A549 (cell line): Measurements from ENCODE around the gene ZNF296.

Experiments used
- BHLHE40 ChIP-seq: IDR thresholded peaks from 2 replicates; pipeline ENCODE4 v1.6.1; 2012; ENCODE audit warnings: low read depth, low read length, inconsistent platforms
- CEBPB ChIP-seq, 2 experiments: fragments of >200 bp in 1 of 2; sonication (Bioruptor Twin) in 1 of 2; formaldehyde crosslinking in 1 of 2; IDR thresholded peaks; 2 replicates each; pipeline ENCODE4 v1.6.1; 2012 to 2016
- FOXS1 ChIP-seq: fragments of 250-450 bp; sonication (Bioruptor Pico); IDR thresholded peaks from 2 replicates; pipeline ENCODE4 v1.5.0; 2020; ENCODE audit warnings: mild to moderate bottlenecking, moderate library complexity
- MYC ChIP-seq: IDR thresholded peaks from 2 replicates; pipeline ENCODE4 v1.6.1; 2012; ENCODE audit warnings: mild to moderate bottlenecking, inconsistent platforms, low read length, improper control_type of control experiment, borderline replicate concordance
- POLR2A ChIP-seq: IDR thresholded peaks from 2 replicates; pipeline ENCODE4 v1.6.1; 2012; ENCODE audit warnings: mild to moderate bottlenecking, low read length
- RCOR1 ChIP-seq: fragments of 150-350 bp; IDR thresholded peaks from 2 replicates; pipeline ENCODE4 v1.6.1; 2014; ENCODE audit warnings: antibody characterized with exemption, low read length, low read depth
- RFX5 ChIP-seq: fragments of 450-650 bp; IDR thresholded peaks from 2 replicates; pipeline ENCODE4 v1.7.1; 2014; ENCODE audit warnings: antibody characterized with exemption, mild to moderate bottlenecking, moderate library complexity
- TF ChIP-seq, protein P1 (sequence below): IDR thresholded peaks from 2 replicates; pipeline ENCODE4 v1.6.1; 2012
- TF ChIP-seq, protein P2 (sequence below): fragments of >200 bp; sonication (Bioruptor Twin); formaldehyde crosslinking; IDR thresholded peaks from 3 replicates; pipeline ENCODE4 v1.5.1; 2016

- TF ChIP-seq BHLHE40 (no peak), RCOR1 (no peak), RFX5 (no peak), MYC (no peak), CEBPB (IDR thresholded peaks at IDR 0.05) (no peak), FOXS1 (CRISPR knock-in tag) (no peak), POLR2A (no peak)
- TF ChIP-seq, protein P1, sequence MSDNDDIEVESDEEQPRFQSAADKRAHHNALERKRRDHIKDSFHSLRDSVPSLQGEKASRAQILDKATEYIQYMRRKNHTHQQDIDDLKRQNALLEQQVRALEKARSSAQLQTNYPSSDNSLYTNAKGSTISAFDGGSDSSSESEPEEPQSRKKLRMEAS = no peak
- TF ChIP-seq, protein P2, sequence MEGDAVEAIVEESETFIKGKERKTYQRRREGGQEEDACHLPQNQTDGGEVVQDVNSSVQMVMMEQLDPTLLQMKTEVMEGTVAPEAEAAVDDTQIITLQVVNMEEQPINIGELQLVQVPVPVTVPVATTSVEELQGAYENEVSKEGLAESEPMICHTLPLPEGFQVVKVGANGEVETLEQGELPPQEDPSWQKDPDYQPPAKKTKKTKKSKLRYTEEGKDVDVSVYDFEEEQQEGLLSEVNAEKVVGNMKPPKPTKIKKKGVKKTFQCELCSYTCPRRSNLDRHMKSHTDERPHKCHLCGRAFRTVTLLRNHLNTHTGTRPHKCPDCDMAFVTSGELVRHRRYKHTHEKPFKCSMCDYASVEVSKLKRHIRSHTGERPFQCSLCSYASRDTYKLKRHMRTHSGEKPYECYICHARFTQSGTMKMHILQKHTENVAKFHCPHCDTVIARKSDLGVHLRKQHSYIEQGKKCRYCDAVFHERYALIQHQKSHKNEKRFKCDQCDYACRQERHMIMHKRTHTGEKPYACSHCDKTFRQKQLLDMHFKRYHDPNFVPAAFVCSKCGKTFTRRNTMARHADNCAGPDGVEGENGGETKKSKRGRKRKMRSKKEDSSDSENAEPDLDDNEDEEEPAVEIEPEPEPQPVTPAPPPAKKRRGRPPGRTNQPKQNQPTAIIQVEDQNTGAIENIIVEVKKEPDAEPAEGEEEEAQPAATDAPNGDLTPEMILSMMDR = no peak
Observed at GRCh38 chr19:45107621-45108150, 31.4 kb upstream of the ZNF296 start.
